OCI-LY3 (cell line): Measurements from ENCODE around the gene GLRA1.

Source experiments
- CTCF ChIP-seq: fragments of 200-600, 300-600 bp; sonication (generic); IDR thresholded peaks from 2 replicates; pipeline ENCODE4 v1.5.1; 2014; ENCODE audit warnings: antibody characterized with exemption, low read length, low read depth
- EZH2phosphoT487 ChIP-seq: fragments of 200-600 bp; shearing (Covaris generic); IDR thresholded peaks from 2 replicates; pipeline ENCODE4 v1.6.1; 2018; ENCODE audit warnings: antibody characterized with exemption, mixed run types, low read depth

- TF ChIP-seq CTCF (no peak), EZH2phosphoT487 (no peak)
Observed at GRCh38 chr5:151895660-151896030, 29.0 kb downstream of the GLRA1 start.
